Astrocyte (in vitro differentiated cells and primary cell): Measurements from ENCODE around the gene STIM1.

Experiments
- EZH2 ChIP-seq: IDR thresholded peaks from 2 replicates; pipeline ENCODE4 v1.6.1; 2012; ENCODE audit warnings: mild to moderate bottlenecking, low read length, inconsistent platforms; ENCODE audit not compliant: insufficient read depth
- TF ChIP-seq, protein P1 (sequence below): IDR thresholded peaks from 2 replicates; pipeline ENCODE4 v1.5.1; 2011; ENCODE audit warnings: low read depth, mild to moderate bottlenecking, inconsistent platforms, low read length, moderate library complexity; ENCODE audit not compliant: insufficient read depth

DNA sequence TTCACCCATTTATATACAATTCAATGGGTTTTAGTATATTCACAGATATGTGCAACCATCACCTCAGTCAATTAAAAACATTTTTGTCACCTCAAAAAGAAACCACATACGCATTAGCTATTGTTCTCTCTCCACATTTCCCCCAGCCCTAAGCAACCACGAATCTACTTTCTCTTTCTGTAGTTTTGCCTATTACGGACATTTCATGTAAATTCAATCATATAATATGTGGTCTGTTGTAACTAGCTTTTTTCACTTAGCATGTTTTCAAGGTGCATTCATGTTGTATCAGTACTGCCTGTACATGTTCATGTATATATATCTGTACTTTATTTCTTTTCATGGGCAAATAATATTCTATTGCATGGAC, 134.4 kb downstream of the STIM1 start:
- TF ChIP-seq, protein P1, sequence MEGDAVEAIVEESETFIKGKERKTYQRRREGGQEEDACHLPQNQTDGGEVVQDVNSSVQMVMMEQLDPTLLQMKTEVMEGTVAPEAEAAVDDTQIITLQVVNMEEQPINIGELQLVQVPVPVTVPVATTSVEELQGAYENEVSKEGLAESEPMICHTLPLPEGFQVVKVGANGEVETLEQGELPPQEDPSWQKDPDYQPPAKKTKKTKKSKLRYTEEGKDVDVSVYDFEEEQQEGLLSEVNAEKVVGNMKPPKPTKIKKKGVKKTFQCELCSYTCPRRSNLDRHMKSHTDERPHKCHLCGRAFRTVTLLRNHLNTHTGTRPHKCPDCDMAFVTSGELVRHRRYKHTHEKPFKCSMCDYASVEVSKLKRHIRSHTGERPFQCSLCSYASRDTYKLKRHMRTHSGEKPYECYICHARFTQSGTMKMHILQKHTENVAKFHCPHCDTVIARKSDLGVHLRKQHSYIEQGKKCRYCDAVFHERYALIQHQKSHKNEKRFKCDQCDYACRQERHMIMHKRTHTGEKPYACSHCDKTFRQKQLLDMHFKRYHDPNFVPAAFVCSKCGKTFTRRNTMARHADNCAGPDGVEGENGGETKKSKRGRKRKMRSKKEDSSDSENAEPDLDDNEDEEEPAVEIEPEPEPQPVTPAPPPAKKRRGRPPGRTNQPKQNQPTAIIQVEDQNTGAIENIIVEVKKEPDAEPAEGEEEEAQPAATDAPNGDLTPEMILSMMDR, result no peak
- TF ChIP-seq EZH2, result no peak
